ENCODE data around the gene FGFR4. TPM values are rescaled to one million over a fixed set of nuclear protein-coding genes. Genes with fewer than 3 reads are reported as not detected.

FGFR4 gene
- total RNA-seq, 1 donor from 2014 or later: 258 TPM

DNA sequence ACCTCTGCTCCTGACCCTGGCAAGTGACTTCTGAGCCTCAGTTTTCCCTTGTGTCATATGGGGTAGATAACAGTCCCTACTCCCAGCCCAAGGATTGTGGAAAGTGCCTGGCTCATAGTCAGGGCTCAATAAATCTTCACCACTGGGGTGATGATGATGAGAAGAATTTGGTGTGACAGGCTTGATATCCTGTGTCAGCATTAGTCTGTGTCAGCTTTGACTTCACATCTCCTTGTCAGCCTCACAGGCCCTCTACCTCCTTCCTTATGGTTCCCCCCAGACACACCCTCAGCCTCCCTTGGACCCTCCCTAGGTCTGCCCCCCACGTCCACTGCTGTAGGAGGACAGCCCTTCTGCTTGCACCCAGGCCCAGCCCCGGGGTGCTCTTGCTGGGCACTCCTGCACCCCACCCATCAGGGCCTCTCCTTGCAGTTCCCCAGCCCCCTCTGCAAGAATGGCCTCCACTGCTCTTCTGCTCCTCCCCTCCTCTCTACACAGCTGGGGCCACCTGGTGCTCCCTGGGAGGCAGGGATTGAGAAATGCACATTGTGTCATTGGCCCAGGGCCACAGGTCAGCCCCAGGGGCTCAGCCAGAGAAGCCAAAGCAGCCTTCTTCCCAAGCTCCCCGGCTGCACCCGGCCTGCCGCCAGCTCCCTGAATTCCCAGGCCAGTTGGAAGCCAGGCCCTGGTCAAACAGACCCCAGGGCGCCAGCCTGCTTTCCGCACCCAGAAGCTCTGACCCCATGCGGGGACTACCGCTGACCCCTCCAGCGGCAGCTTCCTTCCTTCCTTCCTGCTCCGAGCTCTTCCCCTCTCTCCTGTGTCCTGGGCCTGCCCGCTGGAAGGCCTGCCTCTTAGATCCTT lies 7.7 kb downstream of the FGFR4 start:
- Mint-ChIP-seq H3K4me3 (ENCODE audit: low read depth) (no peak overlapping the region), H3K27ac (no peak overlapping the region), H3K27me3 (no peaks in the 10 kb centered on the region), H3K9me3 (ENCODE audit: low read depth) (no peaks in the 10 kb centered on the region), H3K4me1 (ENCODE audit: low read depth) (peaks cover 17% of the 10 kb centered on the region), H3K36me3 (ENCODE audit: insufficient read depth) (peaks cover 13% of the 10 kb centered on the region)
- DNase-seq (ENCODE audit: low spot score, unreplicated experiment): no peak
- TF ChIP-seq, protein P1, sequence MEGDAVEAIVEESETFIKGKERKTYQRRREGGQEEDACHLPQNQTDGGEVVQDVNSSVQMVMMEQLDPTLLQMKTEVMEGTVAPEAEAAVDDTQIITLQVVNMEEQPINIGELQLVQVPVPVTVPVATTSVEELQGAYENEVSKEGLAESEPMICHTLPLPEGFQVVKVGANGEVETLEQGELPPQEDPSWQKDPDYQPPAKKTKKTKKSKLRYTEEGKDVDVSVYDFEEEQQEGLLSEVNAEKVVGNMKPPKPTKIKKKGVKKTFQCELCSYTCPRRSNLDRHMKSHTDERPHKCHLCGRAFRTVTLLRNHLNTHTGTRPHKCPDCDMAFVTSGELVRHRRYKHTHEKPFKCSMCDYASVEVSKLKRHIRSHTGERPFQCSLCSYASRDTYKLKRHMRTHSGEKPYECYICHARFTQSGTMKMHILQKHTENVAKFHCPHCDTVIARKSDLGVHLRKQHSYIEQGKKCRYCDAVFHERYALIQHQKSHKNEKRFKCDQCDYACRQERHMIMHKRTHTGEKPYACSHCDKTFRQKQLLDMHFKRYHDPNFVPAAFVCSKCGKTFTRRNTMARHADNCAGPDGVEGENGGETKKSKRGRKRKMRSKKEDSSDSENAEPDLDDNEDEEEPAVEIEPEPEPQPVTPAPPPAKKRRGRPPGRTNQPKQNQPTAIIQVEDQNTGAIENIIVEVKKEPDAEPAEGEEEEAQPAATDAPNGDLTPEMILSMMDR (IDR thresholded peaks at IDR 0.05; ENCODE audit: unreplicated experiment): no peak

DNA sequence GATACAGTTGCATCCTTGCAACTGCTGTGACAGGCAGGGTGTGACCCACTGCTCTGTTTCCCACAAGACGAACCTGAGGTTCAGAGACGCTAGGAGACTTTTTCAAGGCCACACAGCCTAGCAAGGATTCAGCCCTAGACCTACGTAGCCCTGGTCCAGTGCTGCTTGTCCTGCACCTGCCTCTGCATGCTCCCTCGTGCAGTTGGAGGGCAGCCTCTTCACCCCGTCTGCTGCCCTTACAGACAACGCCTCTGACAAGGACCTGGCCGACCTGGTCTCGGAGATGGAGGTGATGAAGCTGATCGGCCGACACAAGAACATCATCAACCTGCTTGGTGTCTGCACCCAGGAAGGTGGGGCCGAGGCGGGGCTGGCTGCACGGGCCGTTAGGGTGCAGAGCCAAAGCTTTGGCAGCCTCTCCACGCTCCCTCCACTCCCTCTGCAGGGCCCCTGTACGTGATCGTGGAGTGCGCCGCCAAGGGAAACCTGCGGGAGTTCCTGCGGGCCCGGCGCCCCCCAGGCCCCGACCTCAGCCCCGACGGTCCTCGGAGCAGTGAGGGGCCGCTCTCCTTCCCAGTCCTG lies 8.5 kb downstream of the FGFR4 start:
- Mint-ChIP-seq H3K27me3 (no peaks in the 10 kb centered on the region), H3K4me3 (ENCODE audit: low read depth) (no peak overlapping the region), H3K27ac (no peak overlapping the region), H3K36me3 (ENCODE audit: insufficient read depth) (peaks cover 13% of the 10 kb centered on the region), H3K4me1 (ENCODE audit: low read depth) (peaks cover 11% of the 10 kb centered on the region), H3K9me3 (ENCODE audit: low read depth) (no peaks in the 10 kb centered on the region)
- TF ChIP-seq, protein P1 (IDR thresholded peaks at IDR 0.05; ENCODE audit: unreplicated experiment): no peak
- no peak for DNase-seq (ENCODE audit: low spot score, unreplicated experiment)

DNA sequence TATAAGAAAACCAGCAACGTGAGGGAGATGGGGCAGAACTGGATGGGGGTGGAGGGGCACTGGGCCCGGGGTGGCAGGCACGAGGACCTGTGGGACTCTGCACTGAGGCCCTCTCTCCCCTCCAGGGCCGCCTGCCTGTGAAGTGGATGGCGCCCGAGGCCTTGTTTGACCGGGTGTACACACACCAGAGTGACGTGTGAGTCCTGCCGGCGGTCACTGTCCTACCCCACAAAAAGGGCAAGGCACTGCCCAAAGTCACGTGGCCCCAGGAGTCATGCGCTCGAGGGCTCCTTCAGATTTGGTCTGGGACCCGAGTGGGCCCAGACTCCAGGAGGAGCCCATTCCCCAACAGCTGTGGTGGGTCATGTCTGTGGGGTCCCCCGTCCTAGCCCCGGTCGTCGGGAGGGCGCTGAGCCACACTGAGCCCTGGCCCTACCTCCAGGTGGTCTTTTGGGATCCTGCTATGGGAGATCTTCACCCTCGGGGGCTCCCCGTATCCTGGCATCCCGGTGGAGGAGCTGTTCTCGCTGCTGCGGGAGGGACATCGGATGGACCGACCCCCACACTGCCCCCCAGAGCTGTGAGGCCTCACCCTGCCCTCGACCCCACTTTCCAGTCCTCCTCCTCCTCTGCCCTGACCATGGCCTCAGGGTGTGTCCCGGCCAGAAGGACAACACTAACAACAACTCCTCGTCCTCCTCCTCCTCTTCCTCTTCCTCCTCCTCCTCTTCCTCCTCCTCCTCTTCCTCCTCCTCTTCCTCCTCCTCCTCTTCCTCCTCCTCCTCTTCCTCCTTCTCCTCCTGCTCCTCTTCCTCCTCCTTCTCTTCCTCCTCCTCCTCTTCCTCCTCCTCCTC lies 9.7 kb downstream of the FGFR4 start:
- H3K4me3 Mint-ChIP-seq (ENCODE audit: low read depth): no peak overlapping the region
- TF ChIP-seq, protein P1 (IDR thresholded peaks at IDR 0.05; ENCODE audit: unreplicated experiment): no peak
- DNase-seq (ENCODE audit: low spot score, unreplicated experiment): no peak

DNA sequence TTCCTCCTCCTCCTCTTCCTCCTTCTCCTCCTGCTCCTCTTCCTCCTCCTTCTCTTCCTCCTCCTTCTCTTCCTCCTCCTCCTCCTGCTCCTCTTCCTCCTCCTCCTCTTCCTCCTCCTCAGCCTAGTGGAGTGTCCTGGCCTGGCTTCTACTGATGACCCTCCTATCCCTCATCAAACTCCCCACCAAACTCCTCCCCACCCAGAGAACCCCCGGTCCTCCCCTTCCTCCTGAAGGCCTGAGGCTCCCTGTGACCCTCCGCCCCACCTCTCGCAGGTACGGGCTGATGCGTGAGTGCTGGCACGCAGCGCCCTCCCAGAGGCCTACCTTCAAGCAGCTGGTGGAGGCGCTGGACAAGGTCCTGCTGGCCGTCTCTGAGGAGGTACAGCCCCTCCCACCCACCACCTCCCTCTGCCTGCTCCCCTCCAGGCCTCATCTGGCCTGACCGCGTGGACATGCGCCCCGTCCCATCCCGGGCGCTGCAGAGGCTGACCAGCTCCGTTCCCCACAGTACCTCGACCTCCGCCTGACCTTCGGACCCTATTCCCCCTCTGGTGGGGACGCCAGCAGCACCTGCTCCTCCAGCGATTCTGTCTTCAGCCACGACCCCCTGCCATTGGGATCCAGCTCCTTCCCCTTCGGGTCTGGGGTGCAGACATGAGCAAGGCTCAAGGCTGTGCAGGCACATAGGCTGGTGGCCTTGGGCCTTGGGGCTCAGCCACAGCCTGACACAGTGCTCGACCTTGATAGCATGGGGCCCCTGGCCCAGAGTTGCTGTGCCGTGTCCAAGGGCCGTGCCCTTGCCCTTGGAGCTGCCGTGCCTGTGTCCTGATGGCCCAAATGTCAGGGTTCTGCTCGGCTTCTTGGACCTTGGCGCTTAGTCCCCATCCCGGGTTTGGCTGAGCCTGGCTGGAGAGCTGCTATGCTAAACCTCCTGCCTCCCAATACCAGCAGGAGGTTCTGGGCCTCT lies 10.6 kb downstream of the FGFR4 start:
- Mint-ChIP-seq H3K9me3 (ENCODE audit: low read depth) (no peaks in the 10 kb centered on the region), H3K27me3 (no peaks in the 10 kb centered on the region), H3K36me3 (ENCODE audit: insufficient read depth) (peaks cover 8% of the 10 kb centered on the region), H3K27ac (peak overlapping the region; percentile 81), H3K4me1 (ENCODE audit: low read depth) (peaks cover 8% of the 10 kb centered on the region), H3K4me3 (ENCODE audit: low read depth) (no peak overlapping the region)
- DNase-seq (ENCODE audit: low spot score, unreplicated experiment): no peak
- TF ChIP-seq, protein P1 (IDR thresholded peaks at IDR 0.05; ENCODE audit: unreplicated experiment): no peak

More for the DNA sequence above, 9.7 kb downstream of the FGFR4 start:
- H3K27ac Mint-ChIP-seq: peak overlapping the region; percentile 52
- H3K9me3 Mint-ChIP-seq (ENCODE audit: low read depth): no peaks in the 10 kb centered on the region
- peaks cover 8% of the 10 kb centered on the region for H3K4me1 Mint-ChIP-seq (ENCODE audit: low read depth)
- H3K27me3 Mint-ChIP-seq: no peaks in the 10 kb centered on the region
- H3K36me3 Mint-ChIP-seq (ENCODE audit: insufficient read depth): peaks cover 13% of the 10 kb centered on the region
